Measurements from ENCODE around the gene KIF22. TPM values are rescaled to one million over a fixed set of nuclear protein-coding genes. Genes with fewer than 3 reads are reported as not detected.

Gene KIF22
- total RNA-seq, 1 experiment from 2014 or later = 155 TPM

GRCh38 chr16:29813644-29814562 lies 23.4 kb downstream of the KIF22 start:
- CTCF ChIA-PET = interaction anchor here (0.5 to 0.6 kb wide), 2 partner anchors 8 to 1204 kb away, joined by 3 to 4 read pairs; partner anchors contain the start of gene MAZ
- no peaks in the 10 kb centered on the region for H3K27me3 ChIP-seq (ENCODE audit: insufficient read depth, low read length)
- H3K4me3 ChIP-seq (replicated peaks in 1 of 2; ENCODE audit: low read depth in 1 of 2, low read length in 2 of 2) = no peak overlapping the region
- H3K9me2 ChIP-seq (ENCODE audit: insufficient read depth) = no peaks in the 10 kb centered on the region
- RAD21 ChIA-PET (ENCODE audit: low non-redundant PET in 1 of 2, low total read pairs in 2 of 2, uncharacterized antibody in 2 of 2, unreplicated experiment in 2 of 2) = no interaction called here
- H3K36me3 ChIP-seq (ENCODE audit: control insufficient read depth in 1 of 2, insufficient read depth in 2 of 2, low read length in 2 of 2) = peaks cover 2 to 17% of the 10 kb centered on the region in 2 experiments; a peak in 3 of 4 replicates
- ATAC-seq (no peak), DNase-seq (ENCODE audit: low read depth, low spot score) (no peak)
- TF ChIP-seq MAX (IDR thresholded peaks at IDR 0.05) (no peak), TCF7L2 (IDR thresholded peaks at IDR 0.05; ENCODE audit: borderline replicate concordance, extremely low read depth, insufficient read depth, insufficient read length) (no peak), JUND (IDR thresholded peaks at IDR 0.05) (no peak), CEBPB (IDR thresholded peaks at IDR 0.05; ENCODE audit: low read depth) (no peak), CBX3 (IDR thresholded peaks at IDR 0.05; ENCODE audit: low read depth) (no peak), ELF1 (IDR thresholded peaks at IDR 0.05; ENCODE audit: borderline replicate concordance, low read depth) (no peak), ZFX (IDR thresholded peaks at IDR 0.05) (no peak), SP1 (IDR thresholded peaks at IDR 0.05; ENCODE audit: low read depth) (no peak)
- H3K4me2 ChIP-seq (ENCODE audit: low read length) = peak overlapping the region; percentile 99; the same call in 1 of the 2 replicates
- no peaks in the 10 kb centered on the region for H3K9me3 ChIP-seq (ENCODE audit: control insufficient read depth in 1 of 2, insufficient read depth in 1 of 2, low read depth in 1 of 2, low read length in 2 of 2)
- intact Hi-C loops (cut with micrococcal nuclease) = no loop called here
- H3K9ac ChIP-seq (ENCODE audit: low read length) = no peak overlapping the region
- H4K20me1 ChIP-seq (ENCODE audit: insufficient read depth) = no peaks in the 10 kb centered on the region
- no TSS peak for BruUV-seq (replicated peaks)
- no peak overlapping the region for H3K27ac ChIP-seq (ENCODE audit: low read depth, low read length)
- H3K79me2 ChIP-seq (ENCODE audit: insufficient read depth, low read length) = peaks cover 40% of the 10 kb centered on the region
- POLR2A ChIA-PET = no interaction called here
- no peak overlapping the region for H2AFZ ChIP-seq (ENCODE audit: low read depth, low read length, poor library complexity, severe bottlenecking)
- H3K4me1 ChIP-seq (ENCODE audit: control insufficient read depth in 1 of 2, insufficient read depth in 2 of 2, low read length in 2 of 2) = peaks cover 39 to 78% of the 10 kb centered on the region in 2 experiments

- Histone ChIP-seq H3K9me3 (ENCODE audit: control insufficient read depth in 1 of 2, insufficient read depth in 1 of 2, low read depth in 1 of 2, low read length in 2 of 2) (no peaks in the 10 kb centered on the region), H4K20me1 (ENCODE audit: insufficient read depth) (no peaks in the 10 kb centered on the region), H3K27ac (ENCODE audit: low read depth, low read length) (peak overlapping the region; percentile 98), H2AFZ (ENCODE audit: low read depth, low read length, poor library complexity, severe bottlenecking) (no peak overlapping the region), H3K27me3 (ENCODE audit: insufficient read depth, low read length) (no peaks in the 10 kb centered on the region), H3K9ac (ENCODE audit: low read length) (peak overlapping the region; percentile 97; the same call in 1 of the 2 replicates), H3K4me1 (ENCODE audit: control insufficient read depth in 1 of 2, insufficient read depth in 2 of 2, low read length in 2 of 2) (peaks cover 39 to 78% of the 10 kb centered on the region in 2 experiments), H3K9me2 (ENCODE audit: insufficient read depth) (no peaks in the 10 kb centered on the region), H3K4me3 (replicated peaks in 1 of 2; ENCODE audit: low read depth in 1 of 2, low read length in 2 of 2) (no peak overlapping the region), H3K79me2 (ENCODE audit: insufficient read depth, low read length) (peaks cover 40% of the 10 kb centered on the region), H3K36me3 (ENCODE audit: control insufficient read depth in 1 of 2, insufficient read depth in 2 of 2, low read length in 2 of 2) (peaks cover 0 to 10% of the 10 kb centered on the region in 2 experiments; a peak in 3 of 4 replicates), H3K4me2 (ENCODE audit: low read length) (peak overlapping the region; percentile 78; the same call in 1 of the 2 replicates)
- RAD21 ChIA-PET (ENCODE audit: low non-redundant PET in 1 of 2, low total read pairs in 2 of 2, uncharacterized antibody in 2 of 2, unreplicated experiment in 2 of 2) = no interaction called here
- no peak for TF ChIP-seq MAX (IDR thresholded peaks at IDR 0.05)
- DNase-seq (ENCODE audit: low read depth, low spot score) (no peak), ATAC-seq (no peak)
- POLR2A ChIA-PET = no interaction called here
- BruUV-seq (replicated peaks) = no TSS peak
- intact Hi-C loops (cut with micrococcal nuclease) = no loop called here
- CTCF ChIA-PET = interaction anchor here (0.5 kb wide), 1 partner anchor 8 kb away, joined by 3 read pairs; the partner anchor contains the start of gene MAZ
Observed at GRCh38 chr16:29814592-29814991, 24.0 kb downstream of the KIF22 start.
